ENCODE data around the gene KRTAP5-10. TPM values are rescaled to one million over a fixed set of nuclear protein-coding genes. Genes with fewer than 3 reads are reported as not detected.
A peak's percentile ranks its signal among the peaks of the same experiment; 100 is the strongest.
"Not testable (repeated sequence)": the region's sequence is repeated elsewhere in the genome, so short reads cannot be mapped to it uniquely, and the experiment has no call there.

KRTAP5-10 gene
- total RNA-seq, 1 donor from 2014 or later, result not detected

DNA sequence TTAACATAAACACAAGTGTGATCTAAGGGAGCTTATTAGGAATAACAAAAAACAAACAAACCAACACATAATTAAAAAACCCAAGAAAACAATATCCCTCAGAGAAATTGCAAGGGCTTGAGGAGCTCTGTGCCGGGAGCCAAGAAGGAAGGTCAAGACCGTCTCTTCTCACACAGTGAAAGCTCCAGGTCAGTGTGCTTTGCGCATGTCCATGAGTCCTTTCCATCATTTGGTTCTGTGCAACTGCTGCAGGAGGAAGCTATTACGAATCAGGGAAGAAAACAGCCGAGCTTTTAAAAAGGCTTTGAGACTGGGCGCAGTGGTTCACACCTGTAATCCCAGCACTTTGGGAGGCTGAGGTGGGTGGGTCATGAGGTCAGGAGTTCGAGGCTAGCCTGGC lies 23.0 kb upstream of the KRTAP5-10 start:
- no peak for DNase-seq (ENCODE audit: low read depth in 2 of 2)

DNA sequence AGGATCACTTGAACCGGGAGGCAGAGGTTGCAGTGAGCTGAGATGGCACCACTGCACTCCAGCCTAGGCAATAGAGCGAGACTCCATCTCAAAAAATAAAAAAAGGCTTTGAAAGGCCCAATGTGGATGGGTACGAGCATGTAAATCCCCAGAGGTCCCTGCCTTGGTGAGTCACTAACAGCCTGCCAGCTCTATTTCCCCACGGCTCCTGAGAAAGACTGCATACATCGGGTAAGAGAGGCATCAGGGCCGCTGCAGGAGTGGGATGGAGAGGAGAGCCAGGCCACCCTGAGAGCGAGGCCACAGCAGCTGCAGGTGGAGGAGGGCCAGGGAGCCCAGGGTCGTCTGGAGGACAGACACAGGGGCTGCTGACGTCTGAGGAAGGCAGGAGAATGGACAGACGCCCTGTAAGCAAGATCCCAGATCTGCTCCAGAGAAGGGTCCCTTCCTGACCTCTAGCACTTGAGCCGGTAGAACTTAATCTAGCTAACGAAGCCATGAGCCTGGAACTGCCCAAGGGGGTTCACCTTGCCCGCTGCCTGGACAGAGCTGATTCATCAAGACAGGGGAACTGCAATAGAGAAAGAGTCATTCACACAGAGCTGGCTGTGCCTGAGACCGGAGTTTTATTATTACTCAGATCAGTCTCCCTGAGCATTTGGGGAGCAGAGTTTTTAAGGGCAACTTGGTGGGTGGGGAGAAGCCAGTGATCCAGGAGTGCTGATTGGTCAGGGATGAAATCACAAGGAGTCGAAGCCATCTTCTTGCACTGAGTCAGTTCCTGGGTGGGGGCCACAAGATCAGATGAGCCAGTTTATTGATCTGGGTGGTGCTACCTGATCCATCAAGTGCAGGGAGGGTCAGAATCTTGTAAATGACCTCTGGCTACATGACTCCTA lies 22.2 kb upstream of the KRTAP5-10 start:
- no peak for DNase-seq (ENCODE audit: low read depth in 2 of 2)

DNA sequence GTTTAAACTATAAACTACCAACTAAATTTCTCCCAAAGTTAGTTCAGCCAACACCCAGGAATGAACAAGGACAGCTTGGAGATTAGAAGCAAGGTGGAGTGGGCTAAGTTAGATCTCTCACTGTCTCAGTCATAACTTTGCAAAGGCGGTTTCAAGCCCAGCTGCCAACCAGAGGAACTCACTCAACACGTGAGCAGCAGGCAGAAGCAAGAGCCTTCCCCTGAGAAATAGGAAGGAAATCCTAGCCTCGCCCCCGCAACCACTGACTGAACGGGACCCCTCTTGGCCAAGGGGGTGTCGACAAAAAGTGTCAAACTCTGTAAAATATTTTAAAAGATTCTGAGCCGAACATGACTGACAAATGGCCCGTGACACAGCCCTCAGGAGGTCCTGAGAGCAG lies 21.5 kb upstream of the KRTAP5-10 start:
- DNase-seq (ENCODE audit: low read depth in 2 of 2), result no peak

DNA sequence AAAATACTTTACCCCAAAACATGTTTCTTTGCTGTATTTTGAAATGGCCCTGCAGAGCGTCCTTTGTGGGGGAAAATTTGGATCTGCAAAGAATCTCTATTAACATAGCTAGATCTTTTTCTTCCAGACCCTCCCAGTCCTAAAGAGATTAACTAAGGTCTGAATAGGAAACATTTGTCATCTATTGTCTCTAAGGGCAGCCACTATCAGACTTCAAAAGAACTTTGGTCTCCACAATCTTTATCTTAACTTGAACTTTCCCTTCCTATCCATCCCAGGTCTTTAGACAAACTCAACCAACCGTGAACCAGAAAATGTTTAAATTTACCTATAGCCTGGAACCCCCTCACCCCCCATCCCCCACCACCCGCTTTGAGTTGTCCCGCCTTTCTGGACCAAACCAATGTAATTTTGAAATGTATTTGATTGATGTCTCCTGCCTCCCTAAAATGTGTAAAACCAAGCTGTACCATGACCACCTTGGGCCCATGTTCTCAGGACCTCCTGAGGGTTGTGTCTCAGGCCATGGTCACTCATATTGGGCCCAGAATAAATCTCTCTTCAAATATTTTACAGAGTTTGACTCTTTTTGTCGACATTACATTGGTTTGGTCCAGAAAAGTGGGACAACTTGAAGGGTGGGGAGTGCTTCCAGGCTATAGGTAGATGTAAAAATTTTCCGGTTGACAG lies 20.7 kb upstream of the KRTAP5-10 start:
- DNase-seq (ENCODE audit: low read depth in 2 of 2), result no peak

DNA sequence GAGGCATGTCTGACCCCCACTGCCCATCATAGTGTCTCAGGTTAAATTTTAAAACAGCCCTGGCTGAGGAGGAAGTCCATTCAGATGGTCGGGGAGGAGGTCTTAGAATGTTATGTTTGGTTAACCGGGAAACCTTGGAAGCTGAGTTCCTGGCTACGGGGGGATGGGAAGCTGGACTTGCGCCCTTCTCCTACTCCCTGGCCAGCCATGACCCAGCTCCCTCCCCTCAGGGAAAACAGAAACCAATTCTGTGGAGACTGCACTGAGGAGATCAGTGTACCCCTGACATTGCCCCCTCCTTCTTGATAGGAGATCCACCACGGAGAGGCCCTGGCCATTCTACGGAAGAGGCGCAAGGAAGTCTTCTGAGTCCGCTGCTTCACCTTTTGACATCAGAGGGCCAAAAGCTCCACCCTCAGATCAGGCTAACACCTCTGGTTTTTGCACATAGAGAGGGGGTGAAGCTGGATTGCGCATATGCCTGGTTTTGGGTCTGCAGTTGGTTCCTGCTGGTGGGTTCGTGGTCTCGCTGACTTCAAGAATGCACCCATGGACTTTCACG lies 19.9 kb upstream of the KRTAP5-10 start:
- no peak for DNase-seq (ENCODE audit: low read depth in 2 of 2)

DNA sequence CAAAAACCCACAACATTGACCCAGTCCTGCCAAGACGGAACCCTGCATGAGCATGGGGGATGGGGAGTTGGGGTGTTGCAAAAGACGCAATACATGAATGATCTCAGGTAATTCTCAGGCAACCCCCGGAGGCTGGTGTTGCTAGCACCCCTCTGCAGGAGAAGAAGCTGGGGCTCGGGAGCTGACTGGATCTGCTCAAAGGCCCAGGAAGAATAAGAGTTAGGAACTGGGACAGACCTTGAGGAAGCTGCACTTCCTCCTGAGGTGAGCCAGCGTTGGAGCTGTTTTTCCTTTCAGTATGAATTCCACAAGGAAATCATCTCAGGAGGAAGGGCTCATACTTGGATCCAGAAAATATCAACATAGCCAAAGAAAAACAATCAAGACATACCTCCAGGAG lies 17.2 kb upstream of the KRTAP5-10 start, which contains the start of gene KRTAP5-9:
KRTAP5-9 (plus strand) TSS at position 301 of the 400 bp plus-strand sequence. CDS start 238 bp downstream, outside the sequence.
- DNase-seq (ENCODE audit: low read depth in 2 of 2), result no peak

DNA sequence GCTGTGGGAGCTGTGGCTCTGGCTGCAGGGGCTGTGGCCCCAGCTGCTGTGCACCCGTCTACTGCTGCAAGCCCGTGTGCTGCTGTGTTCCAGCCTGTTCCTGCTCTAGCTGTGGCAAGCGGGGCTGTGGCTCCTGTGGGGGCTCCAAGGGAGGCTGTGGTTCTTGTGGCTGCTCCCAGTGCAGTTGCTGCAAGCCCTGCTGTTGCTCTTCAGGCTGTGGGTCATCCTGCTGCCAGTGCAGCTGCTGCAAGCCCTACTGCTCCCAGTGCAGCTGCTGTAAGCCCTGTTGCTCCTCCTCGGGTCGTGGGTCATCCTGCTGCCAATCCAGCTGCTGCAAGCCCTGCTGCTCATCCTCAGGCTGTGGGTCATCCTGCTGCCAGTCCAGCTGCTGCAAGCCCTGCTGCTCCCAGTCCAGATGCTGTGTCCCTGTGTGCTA lies 16.6 kb upstream of the KRTAP5-10 start:
- no peak for DNase-seq (ENCODE audit: low read depth in 2 of 2)

DNA sequence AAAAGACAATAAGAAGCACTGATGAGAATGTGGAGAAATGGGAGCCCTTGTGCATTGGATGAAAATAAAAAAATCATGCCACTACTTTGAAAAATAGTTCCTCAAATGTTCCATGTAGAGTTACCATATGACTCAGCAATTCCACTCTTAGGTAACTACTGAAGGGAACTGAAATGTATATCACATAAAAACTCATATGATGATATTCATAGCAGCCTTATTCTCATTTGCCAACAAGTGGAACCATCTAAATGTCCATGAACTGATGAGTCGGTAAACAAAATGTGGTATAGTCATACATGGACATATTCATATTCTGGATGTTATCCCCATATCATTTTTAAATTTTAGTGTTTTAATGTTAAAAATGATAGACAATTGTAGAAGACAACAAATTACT lies 13.7 kb upstream of the KRTAP5-10 start:
- DNase-seq (ENCODE audit: low read depth in 2 of 2), result no peak

DNA sequence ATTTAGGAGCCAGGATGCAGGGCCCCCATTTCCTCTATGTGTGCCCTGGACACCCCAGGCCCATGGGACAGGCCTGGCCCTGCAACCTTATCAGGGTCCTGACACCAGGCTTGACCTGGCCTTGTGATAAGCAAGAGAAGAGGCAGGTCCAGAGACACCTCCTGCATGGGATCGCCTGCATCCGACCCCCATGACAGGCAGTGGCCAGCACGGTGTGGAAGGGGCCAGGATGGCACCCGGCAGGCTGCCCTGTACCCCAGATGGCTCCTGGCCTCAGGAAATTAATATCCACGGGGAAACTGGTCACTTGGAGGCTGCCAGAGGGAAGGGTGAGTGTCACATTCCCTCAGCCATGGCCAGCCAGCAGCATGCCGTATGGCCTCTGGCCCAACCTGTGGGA lies 10.4 kb upstream of the KRTAP5-10 start:
- no peak for DNase-seq (ENCODE audit: low read depth in 2 of 2)

DNA sequence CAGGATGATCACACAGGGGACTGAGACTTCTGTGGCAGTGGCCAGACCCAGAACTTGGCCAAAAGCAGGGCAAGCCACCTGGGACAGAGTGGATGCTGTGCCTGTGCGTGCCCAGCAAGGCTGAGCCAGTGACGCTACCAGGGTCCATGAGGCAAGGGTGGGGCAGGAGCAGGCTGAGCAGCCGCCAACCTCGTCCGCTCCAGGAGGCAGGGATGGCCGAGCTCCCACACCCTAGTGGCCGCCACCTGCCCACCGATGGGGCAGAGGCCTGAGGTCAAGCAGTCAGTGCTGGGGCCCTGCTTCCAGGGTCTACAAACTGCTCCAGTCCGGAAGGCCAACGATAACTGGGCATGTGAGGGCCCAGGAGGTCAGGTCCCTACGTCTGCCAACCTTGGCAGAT lies 9.9 kb upstream of the KRTAP5-10 start:
- no peak for DNase-seq (ENCODE audit: low read depth in 2 of 2)

DNA sequence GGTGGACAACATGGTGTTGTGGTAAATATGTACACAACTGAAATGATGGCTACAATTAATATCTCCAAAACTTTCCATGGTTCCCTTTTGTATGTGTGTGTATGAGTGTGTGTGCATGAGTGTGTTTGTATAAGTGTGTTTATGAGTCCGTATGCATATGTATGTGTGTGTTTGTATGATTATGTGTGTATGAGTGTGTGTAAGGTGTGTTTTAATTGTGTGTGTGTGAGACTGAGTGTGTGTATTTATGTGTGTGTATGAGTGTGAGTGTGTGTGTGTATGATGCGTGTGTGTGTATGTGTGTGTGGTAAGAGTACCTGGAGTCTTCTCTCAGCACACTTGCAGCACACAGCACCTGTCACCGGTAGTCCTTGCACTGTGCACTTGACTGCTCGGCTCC lies 9.3 kb upstream of the KRTAP5-10 start:
- no peak for DNase-seq (ENCODE audit: low read depth in 2 of 2)

DNA sequence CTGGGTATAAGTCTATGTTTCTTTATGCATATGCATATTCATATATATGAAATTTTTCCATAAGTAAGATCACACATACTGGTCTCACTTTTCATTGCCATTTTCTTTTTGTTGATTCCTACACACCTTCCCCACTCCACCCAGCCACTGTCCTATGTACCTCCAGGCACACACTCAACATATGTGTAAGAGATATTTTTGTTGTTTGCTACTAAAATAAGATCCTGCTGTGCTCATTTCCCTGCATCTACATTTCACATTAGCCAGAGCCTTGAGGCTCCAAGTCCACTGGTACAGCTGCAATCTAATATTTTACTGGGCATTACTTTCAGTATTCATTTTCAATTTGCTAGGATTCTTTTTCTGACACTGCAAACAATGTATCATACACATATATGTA lies 8.1 kb upstream of the KRTAP5-10 start:
- no peak for DNase-seq (ENCODE audit: low read depth in 2 of 2)

DNA sequence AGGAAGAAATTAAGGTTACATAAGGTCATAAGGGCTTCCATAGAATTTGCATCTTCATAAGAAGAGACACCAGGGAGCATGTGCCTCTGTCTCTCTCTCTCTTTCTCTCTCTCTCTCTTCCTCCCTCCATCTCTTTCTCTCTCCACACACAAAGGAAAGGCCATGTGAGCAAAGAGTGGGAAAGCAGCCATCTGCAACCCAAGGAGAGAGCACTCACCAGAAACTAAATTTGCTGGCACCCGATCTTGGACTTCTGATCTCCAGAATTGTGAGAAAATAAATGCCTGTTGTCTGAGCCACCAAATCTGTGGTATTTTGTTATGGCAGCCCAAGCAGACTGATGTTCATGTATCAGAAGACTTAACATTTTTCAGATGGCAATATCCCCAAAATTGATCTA lies 6.4 kb upstream of the KRTAP5-10 start:
- no peak for DNase-seq (ENCODE audit: low read depth in 2 of 2)

DNA sequence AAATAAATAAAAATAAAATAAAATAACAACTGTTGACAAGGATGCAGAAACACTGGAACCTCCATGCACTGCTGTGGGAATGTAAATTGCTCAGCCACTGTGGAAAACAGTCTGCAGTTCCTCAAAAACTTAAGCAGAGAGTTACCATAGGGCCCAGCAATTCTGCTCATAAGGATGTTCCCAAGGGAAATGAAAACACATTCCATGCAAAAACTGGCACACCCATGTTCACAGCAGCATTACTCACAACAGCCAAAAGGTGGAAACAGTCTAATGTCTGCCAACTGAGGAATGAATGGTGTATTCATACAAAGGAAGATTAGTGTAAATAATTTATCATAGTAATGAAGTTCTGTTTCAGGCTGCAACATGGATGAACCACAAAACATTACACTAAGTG lies 3.2 kb upstream of the KRTAP5-10 start:
- DNase-seq (ENCODE audit: low read depth in 2 of 2), result no peak

DNA sequence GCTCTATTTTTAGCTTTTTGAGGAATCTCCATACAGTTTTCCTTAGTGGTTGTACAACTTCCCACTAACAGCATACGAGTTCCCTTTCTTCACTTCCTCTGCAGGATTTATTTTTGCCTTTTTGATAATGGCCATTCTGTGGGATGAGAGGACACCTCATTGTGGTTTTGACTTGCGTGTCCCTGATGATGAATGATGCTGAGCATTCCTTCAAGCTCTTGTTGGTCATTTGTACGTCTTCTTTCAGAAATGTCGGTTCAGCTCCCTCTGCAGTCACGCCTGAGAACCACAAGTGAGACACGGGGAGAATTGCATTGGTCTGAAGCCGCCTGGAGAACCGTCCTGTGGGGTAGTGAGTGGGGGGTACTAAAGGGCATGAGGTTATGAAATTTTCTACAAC lies 2.0 kb upstream of the KRTAP5-10 start:
- peak; percentile 29 to 68 for DNase-seq (ENCODE audit: low read depth in 2 of 2)

DNA sequence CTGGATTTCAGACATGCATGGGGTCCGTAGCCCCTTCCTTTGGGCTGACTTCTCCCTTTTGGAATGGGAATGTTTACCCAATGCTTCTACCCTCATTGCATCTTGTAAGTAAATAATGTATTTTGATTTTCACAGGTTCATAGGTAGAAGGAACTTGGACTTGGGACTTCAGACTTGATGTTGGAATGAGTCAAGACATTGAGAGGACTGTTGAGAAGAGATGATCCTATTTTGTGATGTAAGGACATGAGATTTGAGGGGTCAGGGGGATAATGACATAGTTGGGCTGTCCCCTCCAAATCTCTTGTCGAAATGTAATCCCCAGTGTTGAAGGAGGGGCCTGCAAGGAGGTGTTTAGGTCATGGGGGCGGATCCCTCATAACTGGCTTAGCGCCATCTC lies 933 bp upstream of the KRTAP5-10 start:
- no peak for DNase-seq (ENCODE audit: low read depth in 2 of 2)

DNA sequence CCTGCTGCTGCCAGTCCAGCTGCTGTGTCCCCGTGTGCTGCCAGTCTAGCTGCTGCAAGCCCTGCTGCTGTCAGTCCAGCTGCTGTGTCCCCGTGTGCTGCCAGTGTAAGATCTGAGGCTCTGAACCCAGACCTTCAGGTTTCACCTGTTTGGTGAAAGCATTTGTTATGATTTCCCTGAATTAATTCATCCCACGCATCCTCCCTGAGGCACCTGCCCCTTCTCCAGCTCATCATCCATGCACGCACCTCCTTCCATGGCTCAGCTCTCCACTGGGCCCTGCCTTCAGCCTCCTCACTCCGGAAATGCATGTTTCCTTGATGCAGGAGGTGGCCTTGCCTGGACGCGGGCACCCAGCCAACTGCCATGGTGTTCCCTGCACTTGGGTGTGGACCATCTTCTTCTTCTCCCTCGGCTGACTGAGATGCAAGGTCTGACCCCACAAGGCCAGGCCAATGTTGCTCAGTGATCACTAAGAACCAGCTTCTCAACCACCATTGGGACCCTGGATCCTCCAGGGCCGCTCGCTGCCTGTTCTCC lies 788 bp downstream of the KRTAP5-10 start:
- no peak for DNase-seq (ENCODE audit: low read depth in 2 of 2)

DNA sequence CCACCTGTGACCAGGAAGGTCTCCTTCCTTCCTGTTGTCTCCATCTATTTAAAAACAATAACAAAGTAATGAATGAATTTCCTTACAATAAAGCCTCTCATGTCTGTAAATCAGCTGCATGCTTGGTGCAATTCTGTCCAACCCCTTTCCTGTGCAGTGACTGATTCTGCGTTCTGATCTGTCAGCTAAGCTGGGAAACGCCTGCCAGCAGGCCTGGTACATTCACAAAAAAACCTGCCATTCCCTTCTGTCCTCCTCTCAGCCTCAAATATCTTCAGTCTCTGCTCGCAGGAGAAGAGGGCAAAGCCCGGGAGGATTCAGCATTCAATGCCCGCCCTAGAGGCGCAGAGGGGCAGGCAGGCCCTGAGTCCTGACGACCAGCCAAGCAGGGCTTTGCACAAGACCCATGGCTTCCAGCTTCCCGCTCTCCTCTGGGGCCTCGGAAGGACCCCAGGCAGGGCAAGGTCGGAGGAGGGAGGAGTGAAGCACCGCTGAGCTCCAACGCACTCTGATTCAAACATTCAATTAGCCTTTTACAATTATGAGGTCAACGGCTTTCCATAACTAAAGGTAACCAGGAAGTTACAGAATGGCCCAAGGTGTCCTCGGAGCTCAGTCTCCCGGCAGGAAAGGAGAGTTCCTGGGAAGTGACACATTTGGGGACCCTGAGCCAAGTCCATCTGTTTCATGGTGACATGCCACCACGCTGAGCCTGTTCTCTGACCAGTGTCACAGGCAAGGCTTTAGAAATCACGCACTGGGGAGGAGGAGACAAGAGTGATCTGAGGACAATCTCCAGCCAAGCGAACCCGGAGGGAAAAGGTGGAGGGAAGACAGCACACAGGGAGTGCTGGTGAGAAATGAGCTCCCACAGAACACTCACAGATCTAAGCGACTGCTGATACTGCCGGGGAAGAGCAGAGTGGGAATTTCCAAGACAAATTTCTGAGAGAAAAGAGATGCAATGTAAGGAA lies 1.6 kb downstream of the KRTAP5-10 start:
- DNase-seq (ENCODE audit: low read depth in 2 of 2), result not testable (repeated sequence)

DNA sequence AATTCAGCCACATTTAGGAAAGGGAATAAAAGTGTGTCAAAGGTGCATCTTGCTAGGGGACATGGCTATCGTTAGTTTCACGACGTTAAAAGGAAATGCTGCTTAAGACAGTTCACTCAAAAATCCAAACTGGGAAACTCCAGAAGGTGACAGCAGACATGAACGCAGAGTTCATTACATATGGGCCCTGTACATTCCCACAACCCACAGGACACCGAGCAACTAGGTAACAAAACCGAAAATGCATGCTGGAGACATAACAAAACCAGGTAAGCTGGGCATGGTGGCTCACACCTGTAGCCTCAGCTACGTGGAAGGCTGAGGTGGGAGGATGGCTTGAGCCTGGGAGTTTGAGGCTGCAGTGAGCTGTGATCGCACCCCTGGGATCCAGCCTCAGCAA lies 2.3 kb downstream of the KRTAP5-10 start:
- not testable (repeated sequence) for DNase-seq (ENCODE audit: low read depth in 2 of 2)

DNA sequence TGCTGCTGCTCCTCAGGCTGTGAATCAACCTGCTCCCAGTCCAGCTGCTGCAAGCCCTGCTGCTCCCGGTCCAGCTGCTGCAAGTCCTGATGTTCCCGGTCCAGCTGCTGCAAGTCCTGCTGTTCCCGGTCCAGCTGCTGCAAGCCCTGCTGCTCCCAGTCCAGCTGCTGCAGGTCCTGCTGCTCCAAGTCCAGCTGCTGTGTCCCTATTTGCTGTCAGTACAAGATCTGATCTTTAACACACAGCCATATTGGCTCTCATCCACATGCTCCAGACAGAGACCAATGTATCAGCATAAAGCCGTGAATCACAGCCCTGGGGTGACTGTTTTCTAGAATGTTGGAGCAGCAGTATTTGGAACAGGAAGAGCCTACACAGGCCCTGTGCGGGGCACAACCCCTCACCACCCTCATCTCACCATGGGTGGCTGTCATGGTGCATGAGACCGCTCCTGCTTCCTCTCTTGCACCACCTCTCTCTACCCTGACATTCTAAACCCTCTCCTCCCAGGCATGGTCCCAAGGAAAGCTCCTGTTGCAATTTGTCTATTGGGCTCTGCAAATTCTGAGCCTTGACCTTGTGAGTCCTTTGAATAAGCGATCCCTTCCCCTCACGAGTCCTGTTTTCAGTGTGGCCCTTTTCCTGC lies 3.5 kb downstream of the KRTAP5-10 start:
- peak in 1 of 2 donors; percentile 23 for DNase-seq (ENCODE audit: low read depth in 2 of 2)

Data from dermis microvascular lymphatic vessel endothelial cell (primary cell).